Eye (tissue), 1 donor: Measurements from ENCODE around the gene TRIOBP.
A peak's percentile ranks its signal among the peaks of the same experiment; 100 is the strongest.

Experiments used
- DNase-seq: peaks from one replicate; pipeline ENCODE4 v3.0.0-alpha.2; 2015

Gene TRIOBP

DNA sequence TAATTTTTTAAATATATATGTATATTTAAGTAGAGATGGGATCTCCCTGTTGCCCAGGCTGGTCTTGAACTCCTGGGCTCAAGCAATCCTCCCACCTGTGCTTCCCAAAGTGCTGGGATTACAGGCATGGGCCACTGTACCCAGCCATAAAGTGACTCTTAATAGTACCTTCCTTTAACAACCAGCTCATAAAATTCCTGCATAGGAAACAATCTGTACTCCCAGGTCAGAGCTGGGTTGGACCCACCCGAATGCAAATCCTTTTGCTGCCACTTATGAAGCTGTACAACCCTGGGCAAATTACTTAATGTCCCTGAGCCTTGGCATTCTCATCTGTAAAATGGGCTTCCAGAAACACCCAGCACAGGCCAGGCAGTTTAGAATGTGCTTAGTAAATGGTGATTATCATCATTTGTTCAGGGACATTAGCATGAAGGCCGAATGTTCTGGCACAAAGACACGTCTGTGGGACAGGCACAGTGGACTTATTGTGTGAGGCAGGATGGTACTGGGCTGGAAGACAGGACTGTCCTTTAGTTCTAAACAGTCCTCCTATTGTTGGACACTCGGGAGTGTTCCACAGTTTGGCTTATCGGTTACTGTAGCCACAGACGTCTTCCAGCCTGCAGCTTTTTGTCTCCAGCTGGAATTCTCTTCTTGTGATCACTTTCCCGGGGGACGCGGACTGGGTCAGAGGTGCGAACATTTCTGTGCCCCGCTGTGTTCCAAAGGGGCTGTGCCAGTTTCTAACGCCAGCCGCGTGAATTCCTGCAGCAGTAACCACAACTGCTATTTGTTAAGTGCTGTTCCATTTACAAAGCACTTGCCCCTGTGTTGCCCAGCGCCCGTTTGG, 32.4 kb upstream of the TRIOBP start:
- no peak for DNase-seq

DNA sequence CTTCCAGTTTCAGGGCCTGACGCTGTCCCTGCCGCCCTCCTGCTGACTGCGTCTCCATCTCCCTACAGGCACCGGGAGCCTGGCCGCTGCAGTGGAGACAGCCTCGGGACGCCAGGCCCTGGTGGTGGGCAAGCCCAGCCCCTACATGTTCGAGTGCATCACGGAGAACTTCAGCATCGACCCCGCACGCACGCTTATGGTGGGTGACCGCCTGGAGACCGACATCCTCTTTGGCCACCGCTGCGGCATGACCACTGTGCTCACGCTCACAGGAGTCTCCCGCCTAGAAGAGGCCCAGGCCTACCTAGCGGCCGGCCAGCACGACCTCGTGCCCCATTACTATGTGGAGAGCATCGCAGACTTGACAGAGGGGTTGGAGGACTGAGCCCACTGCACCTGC, 31.4 kb upstream of the TRIOBP start:
- DNase-seq, result no peak

DNA sequence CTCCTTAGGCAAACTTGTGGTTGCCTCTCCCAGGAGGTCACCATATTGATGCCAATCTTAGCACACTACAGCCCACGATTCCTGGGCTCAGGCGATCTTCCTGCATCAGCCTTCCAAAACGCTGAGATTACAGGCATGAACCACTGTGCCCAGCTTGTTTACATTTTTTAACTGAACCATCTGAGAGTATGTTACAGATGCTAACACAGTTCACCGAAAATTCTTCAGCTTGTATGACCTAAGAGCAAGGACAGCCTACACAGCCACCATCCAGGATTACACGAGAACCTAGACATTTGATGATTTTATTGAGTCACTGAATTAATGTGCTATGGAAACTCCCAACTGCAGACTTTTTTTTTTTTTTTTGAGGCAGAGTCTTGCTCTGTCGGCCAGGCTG, 27.3 kb upstream of the TRIOBP start:
- DNase-seq, result no peak

DNA sequence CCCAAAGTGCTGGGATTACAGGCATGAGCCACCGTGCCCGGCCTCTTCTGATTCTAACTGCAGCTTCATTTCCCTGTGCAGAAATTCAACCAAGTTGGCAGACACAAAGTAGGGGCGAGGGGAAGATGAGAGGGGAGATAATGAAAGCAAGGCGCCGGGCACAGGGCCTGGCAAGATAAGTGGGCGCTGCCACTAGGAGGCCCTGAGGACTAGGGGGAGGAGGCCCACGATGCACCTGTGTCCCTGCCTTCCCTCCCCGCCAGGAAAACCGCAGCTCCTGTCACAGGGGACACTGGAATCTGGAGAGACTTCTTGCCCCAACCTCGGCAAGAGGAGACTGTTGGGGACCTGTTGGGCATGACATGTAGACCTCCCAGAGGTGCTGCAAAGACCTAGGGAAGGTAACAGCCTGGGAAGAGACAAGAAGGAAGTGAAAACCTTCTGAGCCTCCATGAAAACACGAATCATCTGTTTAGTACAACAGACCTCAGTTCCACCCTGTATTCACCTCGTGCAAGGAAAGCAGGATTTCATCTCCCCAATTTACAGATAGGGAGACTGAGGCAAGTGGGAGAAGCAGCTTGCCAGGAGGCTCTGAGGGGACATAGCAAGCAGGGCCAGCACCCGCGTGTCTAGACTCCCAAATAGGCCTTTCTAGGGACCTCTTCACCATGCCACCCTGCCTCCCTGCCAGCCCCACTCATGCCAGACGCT, 24.5 kb upstream of the TRIOBP start:
- DNase-seq, result no peak

DNA sequence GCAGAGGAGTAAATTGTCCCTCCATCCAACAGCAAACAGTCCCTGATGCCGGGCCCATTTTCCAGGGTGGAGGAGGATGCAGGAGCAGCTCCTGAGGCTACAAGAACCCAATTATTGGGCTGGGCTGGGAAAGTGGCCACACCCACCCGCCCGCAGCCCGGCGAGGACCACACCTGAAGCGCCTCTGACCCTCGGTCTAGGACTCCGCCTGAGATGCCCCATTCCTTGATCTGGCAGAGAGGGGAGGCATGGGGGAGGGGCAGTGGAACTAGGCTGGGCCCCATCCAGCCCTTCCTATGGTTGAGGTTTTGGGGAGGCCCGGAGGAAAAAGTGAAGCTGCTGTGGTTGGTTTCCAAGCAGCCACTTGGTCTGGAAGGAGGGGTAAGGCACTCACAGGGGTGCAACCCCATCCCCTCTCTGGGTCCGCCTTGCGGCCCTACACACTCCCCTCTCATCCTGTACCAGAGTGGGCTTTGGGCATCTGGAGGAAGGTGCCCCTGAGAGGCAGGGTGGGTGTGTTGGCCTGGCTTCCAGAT, 23.9 kb upstream of the TRIOBP start:
- no peak for DNase-seq

DNA sequence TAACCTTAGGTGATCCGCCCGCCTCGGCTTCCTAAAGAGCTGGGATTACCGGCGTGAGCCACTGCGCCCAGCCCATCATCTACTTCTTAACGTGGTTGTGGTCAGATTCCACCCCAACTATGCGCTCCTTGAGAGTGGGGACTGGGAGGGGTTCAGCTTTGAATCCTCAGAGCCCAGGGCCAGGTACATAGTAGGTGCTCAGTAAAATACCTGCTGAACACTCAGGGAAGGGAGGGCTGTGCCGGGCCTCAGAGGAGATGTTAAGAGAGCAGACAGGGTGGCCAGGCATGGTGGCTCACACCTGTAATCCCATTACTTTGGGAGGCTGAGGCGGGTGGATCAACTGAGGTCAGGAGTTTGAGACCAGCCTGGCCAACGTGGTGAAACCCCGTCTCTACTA, 22.6 kb upstream of the TRIOBP start:
- no peak for DNase-seq

DNA sequence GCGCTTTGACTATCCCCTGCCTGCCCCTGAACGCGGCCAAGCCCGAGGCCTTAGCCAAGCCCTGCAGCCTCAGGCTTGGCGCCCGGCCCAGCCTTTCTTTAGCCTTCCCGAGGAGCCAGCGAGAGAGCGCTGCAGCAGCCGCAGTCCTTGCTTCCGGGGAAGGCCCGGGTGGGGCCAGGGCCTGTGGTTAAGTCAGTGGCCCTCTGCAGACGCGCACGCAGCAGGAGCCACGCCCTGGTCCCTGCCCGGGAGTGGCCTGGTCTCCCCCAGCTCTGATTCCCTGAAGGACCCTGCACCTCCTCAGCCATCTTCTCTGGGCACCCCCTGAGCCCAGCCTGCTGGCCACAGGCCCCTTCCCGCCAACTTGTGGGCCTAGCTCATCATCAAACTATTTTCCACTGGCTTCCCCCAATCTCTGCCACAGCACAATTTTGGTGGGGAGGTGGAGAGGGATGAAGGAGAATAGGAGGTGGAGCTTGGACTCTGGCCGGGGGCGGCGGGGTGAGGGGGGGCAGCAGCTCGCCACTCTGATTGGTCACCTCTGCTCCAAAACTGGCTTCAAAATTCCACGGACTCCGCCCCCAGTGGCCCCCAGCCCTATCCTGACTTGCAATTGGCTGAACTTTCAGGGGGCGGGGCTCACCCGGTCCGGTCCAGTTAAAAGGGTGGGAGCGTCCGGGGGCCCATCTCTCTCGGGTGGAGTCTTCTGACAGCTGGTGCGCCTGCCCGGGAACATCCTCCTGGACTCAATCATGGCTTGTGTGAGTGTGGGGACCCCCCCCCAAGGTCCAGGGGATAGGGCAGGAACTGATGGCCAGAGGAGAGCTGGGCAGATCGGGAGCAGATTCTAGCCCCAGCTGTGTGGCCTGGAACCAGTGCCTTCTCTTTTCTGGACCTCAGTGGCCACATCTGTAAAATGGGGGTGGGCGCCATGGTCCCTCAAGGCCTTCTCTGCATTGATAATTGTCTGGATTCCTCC, 21.6 kb upstream of the TRIOBP start, which contains the start of gene LGALS1:
Gene LGALS1 (plus strand): TSS at position 686 of the 979 bp plus-strand sequence. CDS start 67 bp downstream, at position 753.
- DNase-seq, result peak; percentile 90

DNA sequence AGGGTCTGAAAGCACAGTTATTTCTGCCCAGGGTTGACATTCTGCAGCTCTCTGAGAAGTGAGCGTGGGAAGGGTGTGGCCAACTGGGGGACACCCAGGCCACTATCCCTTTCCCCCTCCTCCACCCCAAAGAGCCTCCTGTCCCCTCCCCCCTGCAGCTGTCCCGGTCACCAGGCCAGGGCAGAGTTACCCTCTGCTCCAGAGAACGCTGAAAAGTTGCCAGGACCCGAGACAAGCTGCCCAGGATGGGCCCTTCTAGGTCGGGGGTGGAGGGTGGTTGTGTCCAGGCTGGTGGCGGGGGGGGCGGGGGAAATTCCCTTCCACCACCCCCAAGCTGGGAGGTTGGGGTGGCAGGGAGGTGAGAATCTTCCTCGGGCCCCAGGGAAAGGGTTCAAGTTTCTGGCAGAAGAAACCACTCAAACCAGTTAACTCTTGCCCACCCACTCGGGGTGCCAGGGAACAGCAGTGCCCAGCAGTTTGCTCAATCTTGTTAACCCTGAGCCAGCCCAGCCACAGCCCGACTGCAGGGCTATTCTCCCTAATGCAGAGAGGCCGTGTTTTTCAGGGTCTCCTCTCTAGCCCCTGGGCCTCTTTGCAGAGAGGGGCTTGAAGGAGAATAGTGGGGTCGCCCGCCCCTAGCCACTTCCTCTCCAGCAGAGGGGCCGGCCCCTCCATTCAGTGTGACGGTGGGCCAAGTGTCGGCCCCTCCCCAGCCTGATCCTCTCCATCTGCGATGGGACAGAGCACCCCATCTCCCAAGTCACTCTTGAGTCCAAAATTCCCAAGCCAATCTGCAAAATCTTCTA, 20.7 kb upstream of the TRIOBP start:
- no peak for DNase-seq

DNA sequence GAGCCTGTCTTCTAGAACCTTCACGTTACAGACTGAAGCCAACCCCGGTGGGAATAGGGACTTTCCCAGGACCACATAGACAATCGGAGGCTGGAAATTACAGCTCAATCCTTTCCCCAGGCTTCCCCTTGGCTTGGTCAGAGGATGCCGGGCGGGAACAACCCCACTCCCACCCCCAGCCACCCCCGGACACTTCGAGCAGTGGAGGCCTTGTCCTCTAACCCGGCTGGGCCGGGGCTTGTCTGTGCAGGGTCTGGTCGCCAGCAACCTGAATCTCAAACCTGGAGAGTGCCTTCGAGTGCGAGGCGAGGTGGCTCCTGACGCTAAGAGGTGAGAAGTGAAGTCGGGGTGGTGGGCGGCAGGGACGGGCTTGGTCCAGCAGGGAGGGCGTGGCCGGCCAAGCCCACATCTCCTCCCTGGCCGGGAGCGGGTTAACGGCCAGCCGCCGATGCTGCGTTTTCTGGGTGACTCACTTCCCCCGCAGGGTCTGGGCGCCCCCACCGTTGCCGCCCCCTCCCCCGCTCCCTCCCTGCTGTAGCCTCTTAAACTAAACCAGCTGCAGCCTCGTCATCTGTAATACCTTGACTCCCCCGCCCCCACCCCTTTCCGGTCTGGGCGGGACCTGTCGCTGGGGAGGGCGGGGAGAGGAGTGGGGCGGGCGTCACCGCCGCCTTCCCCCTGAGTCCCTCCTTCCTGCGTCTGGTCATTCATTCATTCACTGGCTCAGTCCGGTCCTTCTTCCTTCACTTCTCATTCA, 19.9 kb upstream of the TRIOBP start:
- DNase-seq, result peak; percentile 88

DNA sequence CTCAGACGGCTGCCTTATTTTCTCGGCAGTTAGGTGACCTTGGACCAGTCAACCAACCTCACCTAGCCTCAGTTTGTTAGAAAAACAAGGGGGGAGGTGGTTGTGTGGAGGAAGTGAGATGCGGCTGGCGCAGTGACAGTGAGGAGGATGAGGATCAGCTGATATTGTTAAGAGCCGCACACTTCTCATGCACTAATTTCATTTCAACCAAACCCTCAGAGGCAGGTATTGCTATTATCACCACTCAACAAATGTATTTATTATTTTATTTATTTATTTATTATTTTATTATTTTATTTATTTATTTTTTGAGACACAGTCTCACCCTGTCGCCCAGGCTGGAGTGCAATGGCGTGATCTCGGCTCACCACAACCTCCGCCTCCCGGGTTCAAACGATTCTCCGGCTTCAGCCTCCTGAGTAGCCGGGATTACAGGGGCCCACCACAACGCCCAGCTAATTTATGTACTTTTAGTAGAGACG, 19.3 kb upstream of the TRIOBP start:
- DNase-seq, result no peak

DNA sequence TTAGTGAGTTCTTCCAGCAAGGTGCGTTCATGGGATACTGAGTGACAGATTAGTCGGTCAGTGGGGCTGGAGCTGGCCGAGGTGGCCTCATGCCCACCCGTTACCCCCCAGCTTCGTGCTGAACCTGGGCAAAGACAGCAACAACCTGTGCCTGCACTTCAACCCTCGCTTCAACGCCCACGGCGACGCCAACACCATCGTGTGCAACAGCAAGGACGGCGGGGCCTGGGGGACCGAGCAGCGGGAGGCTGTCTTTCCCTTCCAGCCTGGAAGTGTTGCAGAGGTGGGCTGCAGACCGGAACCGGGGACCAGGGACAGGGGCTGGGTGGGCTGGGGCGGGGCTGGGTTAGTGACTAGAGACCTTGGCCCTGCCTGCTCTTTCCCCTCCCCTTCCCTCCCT, 18.5 kb upstream of the TRIOBP start:
- no peak for DNase-seq

DNA sequence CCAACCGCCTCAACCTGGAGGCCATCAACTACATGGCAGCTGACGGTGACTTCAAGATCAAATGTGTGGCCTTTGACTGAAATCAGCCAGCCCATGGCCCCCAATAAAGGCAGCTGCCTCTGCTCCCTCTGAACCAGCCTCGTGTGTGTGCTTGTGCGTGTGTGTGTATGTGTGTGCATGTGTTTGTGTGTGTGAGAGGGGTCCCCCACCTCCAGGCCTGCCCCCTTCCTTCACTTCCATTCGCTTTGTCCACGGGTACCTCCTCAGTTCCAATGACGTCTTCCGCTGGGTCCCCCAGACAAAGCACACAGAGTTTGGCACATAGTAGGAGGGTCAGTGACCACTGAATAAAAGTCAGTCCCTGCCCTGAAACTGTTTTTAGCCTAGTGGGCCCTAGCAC, 17.2 kb upstream of the TRIOBP start:
- DNase-seq, result no peak

DNA sequence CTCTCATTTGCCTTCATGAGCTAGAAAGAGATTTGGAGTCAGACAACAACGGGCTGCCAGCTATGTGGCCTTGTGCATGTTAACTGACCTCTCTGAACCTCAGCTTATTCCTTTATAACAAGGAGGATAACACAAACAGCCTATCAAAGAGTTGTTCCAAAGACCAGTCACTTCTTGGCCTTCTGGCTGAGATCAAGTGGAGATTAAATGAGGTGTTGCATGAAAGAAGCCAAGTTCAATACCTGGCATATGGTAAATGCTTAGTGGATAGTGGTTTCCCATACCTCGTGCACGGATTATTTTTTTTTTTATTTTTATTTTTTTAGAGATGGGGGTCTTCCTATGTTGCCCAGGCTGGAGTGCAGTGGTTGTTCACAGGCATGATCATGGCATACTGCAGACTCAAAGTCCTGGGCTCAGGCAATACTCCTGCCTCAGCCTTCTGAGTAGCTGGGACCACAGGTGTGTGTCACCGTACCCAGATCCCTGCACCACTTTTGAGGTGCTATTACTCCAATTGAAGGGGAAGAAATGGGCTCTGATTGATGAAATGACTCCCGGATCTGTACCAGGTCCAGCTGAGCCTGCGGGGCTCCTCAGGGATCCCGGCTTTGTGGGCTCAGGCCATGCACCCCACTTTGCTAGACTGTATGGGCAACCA, 16.5 kb upstream of the TRIOBP start:
- DNase-seq, result no peak

DNA sequence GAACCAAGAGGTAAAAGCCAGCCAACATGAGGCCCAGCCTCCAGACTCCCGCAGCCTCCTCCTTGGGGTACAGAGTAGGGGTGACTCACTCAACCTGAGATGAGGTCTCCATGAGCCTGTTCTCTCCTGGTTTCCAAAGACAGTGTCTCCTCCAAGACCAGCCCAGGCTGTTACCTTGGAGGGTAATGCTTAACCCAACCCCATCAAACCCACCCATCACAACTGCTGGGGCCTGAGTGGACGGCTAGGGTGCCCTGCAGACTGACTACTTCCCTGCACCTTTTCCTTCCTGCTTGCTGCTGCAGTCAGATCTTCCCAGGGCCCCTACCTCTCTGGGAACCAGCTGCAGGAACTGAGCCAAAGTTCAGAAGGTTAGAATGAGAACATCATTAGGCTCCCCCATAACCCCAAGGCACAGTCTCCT, 15.8 kb upstream of the TRIOBP start:
- no peak for DNase-seq

DNA sequence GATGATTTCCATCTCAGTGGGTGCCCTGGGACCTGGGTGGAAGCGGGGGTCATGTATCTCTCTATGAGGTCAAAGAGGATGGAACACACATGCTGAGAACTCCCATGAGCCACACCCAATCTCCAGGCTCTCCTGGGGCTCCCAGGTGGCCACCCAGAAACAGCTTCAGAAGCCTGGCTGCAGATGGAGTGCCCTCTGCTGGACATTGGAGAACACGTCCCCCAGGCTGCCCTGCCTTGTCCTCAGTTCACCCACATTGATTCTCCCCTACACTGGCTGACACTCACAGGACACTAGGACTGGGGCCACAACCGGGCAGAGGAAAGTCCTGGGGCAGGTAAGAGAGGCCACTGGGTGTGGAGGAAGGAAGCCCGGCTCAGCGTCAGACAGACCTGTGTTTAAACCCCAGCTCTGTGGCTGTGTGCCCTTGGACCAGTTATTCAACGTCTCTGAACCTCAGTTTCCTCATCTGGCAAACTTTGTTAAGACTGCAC, 15.2 kb upstream of the TRIOBP start:
- DNase-seq, result peak; percentile 81

DNA sequence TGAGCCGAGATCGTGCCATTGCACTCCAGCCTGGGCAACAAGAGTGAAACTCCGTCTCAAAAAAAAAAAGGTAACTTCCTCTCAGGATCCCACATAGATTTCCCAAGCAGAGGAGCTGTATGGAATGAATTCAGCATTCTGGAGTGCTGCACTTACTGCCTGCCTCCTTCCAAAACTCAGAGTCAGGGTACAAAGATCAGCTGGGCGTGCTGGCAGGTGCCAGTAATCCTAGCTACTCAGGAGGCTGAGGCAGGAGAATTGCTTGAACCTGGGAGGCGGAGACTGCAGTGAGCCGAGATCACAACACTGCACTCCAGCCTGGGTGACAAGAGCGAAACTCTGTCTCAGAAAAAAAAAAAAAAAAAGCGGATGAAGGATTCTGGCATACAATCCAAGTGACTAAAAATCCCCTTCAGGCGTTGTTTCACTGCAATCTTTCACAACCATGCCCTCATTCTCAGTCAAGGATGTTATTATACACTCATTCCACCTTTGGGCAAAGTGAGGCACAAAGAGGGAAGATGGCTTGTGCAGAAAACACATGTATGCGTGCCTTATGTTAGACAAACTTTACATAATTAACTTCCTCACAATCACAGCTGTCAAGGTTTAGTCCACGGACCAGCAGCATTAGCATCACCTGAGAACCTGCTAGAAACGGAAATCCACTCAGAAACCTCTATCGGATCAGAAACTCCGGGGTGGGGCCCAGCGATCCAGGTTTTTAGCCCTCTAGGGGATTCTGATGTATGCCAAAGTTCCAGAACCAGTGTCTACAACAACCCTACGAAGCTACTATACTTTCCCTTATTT, 11.8 kb upstream of the TRIOBP start:
- no peak for DNase-seq

DNA sequence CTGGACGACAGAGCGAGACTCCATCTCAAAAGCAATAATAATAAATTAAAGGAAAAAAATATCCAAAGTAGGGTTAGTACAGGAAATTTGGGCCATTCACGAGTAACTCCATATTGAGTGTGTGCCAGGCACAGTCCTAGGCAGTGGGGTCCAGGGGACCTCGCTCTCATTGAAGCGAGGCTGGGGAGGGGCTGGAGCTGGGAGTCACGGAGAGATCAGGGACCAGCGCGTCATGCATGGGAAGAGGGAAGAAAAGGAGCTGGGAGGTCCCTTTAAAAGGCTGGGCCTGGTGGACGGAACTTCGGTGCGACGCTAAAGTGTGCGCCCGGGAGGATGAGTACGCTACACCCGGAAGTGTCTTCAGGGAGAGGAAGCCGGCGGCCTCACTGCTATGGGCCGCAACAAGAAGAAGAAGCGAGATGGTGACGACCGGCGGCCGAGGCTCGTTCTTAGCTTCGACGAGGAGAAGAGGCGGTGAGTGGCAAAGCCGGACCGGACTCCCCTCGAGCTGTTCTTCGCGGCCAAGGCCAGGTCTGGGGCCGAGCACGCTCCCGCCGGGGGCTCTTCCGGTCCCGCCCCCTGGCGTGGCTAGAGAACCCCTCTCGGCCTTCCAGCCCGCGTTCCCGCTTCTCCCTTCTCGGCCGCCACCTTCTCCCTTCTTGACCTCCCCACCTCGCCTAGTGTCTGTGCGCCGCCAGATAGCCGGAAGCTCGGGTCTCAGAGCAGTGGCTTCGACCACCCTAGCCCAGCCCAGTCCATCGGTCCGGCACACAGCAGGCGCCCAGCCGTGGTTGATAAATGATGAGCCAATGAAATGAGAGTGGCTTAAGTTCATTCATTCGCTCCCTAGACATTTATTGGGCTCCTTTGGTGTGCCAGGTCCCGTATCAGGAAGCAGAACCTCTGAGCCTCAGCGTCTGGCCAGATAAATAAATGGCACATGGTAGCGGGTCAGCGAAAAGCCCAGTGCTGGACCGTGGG, 10.6 kb upstream of the TRIOBP start, which contains the start of gene NOL12:
Gene NOL12 (plus strand): TSS at position 342 of the 981 bp plus-strand sequence. CDS start 50 bp downstream, at position 392.
- peak; percentile 98 for DNase-seq

DNA sequence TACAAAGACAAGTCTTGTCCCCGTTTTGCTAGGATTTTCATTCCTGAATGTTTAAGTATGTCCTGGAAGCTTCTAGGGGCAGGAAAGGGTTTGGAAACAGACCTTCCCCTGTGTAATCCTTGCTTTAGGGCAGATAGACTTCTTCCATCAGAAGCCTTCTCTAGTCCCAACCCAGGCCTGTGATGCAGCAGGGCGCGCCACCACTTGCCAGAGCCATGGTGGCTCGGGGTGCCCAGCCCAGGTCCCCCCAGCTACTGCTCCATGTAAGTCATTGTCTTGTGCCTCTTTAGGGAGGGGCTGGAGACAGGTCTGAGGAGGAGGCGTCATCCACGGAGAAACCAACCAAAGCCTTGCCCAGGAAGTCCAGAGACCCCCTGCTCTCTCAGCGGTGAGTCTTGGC, 6.4 kb upstream of the TRIOBP start:
- DNase-seq, result no peak
